Stimulated activated CD4-positive, alpha-beta T cell treated with anti-CD3 and anti-CD28 coated beads, Interleukin-4, amount 100 ng/mL, for 1 hour (primary cell): ENCODE measurements around the gene CCL3.
"Not testable (repeated sequence)": the region's sequence is repeated elsewhere in the genome, so short reads cannot be mapped to it uniquely, and the experiment has no call there.

Source experiments
- DNase-seq: peaks from one replicate; pipeline ENCODE4 v3.0.0-alpha.2; 2020

CCL3 gene

DNA sequence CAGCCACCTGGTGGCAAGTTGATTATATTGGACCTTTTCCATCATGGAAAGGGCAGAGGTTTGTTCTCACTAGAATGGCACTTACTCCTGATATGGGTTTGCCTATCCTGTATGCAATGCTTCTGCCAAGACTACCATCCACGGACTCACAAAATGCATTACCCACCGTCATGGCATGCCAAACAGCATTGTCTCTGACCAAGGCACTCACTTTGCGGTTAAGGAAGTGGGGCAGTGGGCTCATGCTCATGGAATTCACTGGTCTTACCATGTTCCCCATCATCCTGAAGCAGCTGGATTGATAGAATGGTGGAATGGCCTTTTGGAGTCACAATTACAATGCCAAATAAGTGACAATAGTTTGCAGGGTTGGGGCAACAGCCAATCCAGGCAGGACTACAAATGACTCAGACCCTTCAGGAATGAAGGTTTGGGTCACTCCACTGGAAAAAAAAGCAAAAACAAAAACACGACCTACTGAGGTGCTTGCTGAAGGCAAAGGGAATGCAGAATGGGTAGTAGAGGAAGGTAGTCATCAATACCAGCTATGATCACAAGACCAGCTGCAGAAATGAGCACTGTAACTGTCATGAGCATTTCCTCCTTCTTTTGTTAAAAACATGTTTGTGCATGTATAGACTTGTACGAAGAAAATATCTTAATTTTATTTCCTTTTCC, 25.2 kb upstream of the CCL3 start:
- DNase-seq = not testable (repeated sequence)

DNA sequence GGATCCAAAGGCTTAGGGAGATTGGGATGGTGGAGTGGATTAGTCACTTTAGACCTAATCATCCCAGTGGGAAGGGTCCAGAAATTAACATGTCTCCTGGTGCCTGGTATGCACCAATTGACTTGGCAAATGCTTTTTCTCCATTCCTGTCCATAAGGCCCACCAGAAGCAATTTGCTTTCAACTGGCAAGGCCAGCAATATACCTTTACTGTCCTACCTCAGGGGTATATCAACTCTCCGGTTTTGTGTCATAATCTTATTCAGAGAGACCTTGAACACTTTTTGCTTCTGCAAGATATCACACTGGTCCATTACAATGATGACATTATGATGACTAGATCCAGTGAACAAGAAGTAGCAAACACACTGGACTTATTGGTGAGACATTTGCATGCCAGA, 23.2 kb upstream of the CCL3 start:
- DNase-seq = not testable (repeated sequence)

DNA sequence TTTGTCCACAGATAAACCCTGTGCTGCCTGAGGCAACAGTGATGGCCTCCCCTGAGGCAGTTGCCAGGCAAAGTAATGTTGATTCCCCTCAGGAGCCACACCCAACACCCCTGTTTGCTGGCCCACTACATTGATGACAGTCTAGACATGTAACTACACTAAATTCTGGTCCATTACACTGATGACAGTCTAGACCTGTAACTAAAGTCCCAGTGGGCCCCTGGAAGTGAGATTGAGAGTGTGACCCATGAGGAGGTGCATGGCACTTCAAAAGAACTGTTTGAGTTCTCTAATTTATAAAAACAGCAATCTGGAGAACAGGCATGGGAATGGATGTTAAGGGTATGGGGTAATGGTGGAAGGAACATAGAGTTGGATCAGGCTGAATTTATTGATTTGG, 22.6 kb upstream of the CCL3 start:
- DNase-seq = no peak

DNA sequence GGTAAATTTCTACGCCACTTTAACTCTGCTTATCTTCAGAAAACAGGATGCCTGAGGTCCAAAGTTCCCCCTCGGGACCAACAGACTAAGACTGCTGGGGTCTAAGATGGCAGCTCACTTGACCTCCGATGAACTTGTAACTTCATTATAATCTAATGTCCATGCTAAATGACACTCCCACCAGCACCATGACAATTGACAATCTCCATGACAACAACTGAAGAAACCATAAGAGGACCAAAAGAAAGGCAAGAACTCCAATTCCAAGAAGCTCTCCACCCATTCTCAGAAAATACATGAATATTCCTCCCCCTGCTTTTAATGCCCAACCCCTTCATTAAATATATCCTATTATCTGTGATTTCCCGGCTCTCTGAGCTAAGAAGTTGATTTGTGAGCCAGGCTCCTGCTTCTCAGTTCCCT, 21.1 kb upstream of the CCL3 start:
- no peak for DNase-seq

GRCh38 chr17:36108265-36108664, 18.3 kb upstream of the CCL3 start:
- DNase-seq = not testable (repeated sequence)

DNA sequence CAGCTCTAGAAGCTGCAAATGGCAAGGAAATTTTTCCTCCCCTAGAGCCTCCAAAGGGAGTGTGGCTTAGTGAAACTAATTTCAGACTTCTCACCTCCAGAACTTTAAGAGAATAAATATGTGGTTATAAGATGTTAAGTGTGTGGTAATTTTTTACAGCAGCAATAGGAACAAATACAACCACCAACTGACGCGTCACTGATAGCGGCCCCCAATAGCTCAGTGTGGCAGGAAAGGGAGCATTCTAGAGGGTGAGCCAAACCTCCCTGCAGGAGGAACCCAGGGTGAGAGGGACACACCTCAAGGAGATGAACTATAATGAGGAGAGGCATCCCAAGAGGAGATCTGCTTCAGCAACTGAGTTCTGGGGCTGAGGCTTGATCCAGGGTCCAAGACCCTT, 17.7 kb upstream of the CCL3 start:
- no peak for DNase-seq

DNA sequence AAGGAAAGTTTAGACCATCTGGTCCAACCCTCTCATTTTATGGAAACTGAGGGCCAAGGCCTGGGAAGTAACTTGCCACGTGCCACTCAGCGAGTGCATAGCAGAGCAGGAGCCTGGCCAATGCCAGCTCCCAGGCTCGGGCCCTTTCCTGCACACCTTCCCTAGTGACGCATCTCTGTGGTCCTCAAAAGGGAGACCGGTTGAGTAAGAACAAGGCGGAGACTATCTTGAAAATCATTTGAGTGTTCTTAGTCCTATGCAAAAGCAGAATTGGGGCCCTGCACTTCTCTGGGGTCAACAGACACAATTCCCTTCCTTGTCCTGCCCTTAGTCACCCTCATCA, 16.5 kb upstream of the CCL3 start:
- no peak for DNase-seq

DNA sequence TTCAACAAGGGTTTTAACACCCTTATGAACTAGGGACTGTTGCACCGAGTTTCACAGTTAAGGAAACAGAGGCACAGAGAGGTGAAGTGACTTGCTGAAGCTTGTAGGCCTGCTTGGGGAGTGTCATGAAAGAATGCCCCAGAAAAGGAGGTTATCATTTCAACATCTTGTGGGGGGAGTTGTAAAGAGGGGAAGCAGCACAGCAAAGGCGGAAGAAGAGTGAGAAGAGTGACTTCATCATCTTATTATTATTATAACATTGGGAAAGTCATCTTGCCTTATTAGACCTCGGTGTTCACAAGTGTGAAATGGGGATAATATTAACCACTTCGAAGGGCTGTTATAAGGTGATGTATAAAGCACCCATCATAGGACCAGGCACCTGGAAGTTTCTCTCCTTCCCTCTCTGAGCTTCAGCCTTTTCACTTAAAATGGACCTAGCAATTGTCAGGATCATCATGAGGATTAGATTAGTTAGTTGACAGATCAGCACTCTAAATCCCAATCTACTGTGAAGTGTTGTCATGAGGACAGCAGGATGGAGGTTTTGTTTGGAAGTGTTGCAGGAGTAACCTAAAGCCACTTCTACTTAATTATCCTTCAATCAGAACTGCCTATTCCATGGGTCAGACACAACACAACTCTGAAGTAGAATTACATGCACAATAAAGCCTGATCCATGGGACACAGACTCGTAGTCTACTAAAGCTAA, 16.0 kb upstream of the CCL3 start:
- no peak for DNase-seq

- DNase-seq = no peak
These were observed 14.8 kb upstream of the CCL3 start for GRCh38 chr17:36104701-36105181.

- DNase-seq = not testable (repeated sequence)
These were observed 14.3 kb upstream of the CCL3 start for GRCh38 chr17:36104246-36104645.

DNA sequence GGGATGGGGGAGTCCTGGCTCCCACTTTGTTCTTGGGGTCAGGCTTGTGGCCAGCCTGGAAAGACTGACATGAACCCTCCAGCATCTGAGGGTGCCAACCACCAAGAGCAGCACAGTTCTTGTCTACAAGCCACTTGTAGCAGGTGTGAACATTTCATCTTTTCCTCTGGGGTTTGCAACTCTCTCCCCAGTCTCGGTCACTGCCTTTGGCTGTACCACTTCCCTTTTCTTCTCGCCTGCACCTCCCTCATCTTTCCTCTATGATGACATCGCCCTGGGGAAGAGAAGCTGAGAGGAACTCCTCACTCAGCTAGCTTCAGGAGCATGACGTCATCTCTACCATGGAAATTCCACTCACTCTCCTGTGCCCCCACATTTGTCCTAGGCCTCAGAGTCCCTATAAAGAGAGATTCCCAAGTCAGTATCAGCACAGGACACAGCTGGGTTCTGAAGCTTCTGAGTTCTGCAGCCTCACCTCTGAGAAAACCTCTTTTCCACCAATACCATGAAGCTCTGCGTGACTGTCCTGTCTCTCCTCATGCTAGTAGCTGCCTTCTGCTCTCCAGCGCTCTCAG, 13.5 kb upstream of the CCL3 start, which contains the start of gene CCL4:
Gene CCL4 (plus strand): TSS at position 427 of the 575 bp plus-strand sequence. CDS start 79 bp downstream, at position 506.
- DNase-seq = not testable (repeated sequence)

GRCh38 chr17:36099004-36099403, 9.1 kb upstream of the CCL3 start:
- DNase-seq = not testable (repeated sequence)

- no peak for DNase-seq
These were observed 6.0 kb upstream of the CCL3 start for GRCh38 chr17:36095992-36096391.

DNA sequence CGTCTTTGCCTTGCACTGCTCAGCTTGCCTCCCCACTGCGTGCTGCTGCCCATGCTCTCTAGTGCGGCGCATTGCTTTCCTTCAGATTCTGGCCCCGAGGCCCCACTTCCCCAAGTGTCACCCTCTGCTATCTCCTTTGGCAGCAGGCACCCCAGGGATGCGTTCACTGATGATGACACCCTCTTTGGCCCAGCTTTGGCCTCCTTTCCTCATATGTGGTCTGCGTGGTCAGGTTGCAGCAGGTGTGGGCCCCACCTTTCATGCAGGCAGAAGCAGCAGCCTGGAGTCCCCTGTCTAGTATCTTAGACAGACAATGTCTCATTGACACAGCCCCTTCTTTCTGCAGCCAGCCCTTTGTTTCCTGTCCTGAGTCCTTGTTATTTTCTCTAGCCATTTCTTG, 4.8 kb upstream of the CCL3 start:
- DNase-seq = no peak

GRCh38 chr17:36094232-36094631, 4.3 kb upstream of the CCL3 start:
- DNase-seq = no peak

DNA sequence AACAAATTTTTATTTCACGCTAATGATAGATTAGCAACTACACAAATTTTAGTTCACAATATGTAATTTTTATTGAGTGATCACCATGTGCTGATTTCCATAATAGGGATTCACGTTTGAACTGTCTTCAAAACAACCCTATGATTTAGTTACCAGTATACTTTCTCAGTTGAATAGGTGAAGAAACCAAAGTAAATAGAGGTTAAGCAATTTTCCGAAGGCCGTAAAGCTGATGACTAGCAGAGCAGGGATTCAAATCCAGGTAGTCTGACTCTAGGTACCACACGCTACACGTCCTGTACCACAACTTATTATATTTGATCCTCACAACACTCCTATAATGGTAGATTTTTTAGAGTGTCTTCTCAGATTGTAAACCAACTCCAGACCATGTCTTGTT, 2.8 kb upstream of the CCL3 start:
- not testable (repeated sequence) for DNase-seq

- no peak for DNase-seq
These were observed 2.3 kb upstream of the CCL3 start for GRCh38 chr17:36092230-36092629.

- no peak for DNase-seq
These were observed 541 bp downstream of the CCL3 start for GRCh38 chr17:36089339-36089865.

DNA sequence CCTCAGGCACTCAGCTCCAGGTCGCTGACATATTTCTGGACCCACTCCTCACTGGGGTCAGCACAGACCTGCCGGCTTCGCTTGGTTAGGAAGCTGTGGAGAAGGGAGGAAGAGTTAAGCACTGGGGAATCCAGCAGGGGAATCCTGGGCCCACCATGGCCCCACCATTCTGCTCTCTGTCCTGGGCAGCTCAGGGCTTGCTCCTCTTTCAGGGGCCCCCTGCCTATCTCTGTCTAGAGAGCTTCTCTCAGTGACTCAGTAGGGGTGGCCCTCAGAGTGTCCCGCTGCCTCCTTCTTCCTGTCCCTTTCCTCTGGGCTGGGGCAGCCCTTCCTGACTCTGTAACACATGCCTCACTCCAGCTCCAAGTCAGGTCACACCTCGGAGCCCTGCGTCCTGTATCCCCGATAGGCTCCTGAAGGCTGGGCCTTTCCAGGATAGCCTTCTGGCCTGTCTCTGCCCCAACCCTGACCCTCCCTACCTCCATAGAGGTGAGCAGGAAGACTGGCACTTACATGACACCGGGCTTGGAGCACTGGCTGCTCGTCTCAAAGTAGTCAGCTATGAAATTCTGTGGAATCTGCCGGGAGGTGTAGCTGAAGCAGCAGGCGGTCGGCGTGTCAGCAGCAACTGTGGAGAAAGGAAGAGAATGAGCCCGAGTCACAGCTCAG, 1.1 kb downstream of the CCL3 start:
- no peak for DNase-seq

DNA sequence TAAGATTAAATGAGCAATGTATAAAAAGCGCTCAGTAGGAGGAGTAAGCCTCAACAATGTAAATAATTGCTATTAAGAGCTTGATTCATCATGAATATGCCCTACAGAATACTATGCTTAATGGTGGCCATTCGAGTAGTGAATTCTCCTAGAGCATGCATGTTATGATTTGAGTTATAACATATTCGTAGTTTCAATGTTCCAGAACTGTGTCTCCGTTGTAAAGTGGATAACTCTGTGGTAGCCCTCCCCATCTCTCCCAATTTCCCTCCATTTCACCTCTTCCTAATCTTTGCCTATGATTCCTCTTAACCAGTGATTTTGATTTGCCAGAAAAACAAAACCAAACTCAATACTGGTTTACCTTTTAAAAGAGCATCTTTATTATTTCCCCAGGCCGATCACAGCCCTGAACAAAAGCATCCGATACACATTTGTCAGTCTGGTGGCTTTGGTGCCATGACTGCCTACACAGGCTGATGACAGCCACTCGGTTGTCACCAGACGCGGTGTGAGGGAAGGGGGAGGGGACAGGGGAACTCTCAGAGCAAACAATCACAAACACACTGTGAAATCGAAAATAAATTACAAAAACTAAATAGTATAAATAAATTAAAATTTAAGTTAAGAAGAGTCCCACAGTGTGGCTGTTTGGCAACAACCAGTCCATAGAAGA, 1.9 kb downstream of the CCL3 start:
- DNase-seq = not testable (repeated sequence)

- not testable (repeated sequence) for DNase-seq
These were observed 2.5 kb downstream of the CCL3 start for GRCh38 chr17:36087471-36087870.

GRCh38 chr17:36086791-36087190, 3.2 kb downstream of the CCL3 start:
- no peak for DNase-seq

DNA sequence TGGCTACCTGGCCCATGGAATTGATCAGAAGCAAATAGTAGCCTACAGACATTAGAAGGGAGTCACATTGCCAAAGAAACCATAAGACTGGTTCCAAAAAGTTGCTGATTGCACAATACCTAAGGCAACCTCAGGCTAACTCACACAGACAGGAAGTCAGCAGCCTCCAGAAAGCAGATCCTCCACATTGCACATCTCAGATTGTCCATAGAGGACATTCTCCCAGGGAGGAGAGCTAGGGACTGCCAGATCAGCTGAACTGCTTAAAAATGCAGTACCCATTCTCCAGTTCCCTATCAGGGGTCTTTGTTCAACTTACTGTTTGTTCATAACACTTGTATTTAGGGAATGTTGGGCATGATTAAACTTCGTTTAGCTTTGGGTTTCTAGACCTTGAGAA, 4.2 kb downstream of the CCL3 start:
- DNase-seq = no peak
